ENCODE measurements around the gene CRIP1.

The CRIP1 gene

DNA sequence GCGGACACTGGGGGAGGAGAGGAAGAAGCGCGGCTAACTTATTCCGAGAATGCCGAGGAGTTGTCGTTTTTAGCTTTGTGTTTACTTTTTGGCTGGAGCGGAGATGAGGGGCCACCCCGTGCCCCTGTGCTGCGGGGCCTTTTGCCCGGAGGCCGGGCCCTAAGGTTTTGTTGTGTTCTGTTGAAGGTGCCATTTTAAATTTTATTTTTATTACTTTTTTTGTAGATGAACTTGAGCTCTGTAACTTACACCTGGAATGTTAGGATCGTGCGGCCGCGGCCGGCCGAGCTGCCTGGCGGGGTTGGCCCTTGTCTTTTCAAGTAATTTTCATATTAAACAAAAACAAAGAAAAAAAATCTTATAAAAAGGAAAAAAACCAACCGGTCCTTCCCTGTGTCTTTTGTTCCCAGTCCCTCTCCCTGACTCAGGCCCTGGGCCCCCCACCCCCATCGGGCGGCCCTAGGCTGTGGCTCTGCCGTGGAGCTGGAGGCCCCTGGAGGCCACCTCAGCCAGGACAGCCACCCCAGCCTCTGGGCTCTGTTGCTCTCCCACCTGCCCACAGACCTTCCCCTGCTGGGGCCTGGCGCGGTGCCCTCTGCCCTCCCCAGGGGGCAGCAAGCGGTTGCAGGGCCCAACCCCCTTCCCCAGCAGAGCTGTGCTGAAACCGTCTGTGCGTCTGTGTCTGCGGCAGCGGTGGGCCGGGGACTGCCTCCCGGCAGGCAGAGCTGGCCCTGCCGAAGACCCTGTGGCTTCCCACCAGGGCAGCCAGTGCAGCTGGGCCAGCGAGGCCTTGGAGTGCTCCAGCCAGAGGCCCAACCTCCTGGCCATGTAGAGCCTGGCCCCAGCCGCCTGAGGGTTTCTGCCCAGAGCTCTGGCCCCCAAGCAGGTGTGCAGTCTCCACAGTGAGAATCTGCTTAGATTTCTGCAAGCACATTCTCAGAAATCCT is 16.1 kb upstream of the CRIP1 start:
- no peak for DNase-seq (ENCODE audit: low spot score)

DNA sequence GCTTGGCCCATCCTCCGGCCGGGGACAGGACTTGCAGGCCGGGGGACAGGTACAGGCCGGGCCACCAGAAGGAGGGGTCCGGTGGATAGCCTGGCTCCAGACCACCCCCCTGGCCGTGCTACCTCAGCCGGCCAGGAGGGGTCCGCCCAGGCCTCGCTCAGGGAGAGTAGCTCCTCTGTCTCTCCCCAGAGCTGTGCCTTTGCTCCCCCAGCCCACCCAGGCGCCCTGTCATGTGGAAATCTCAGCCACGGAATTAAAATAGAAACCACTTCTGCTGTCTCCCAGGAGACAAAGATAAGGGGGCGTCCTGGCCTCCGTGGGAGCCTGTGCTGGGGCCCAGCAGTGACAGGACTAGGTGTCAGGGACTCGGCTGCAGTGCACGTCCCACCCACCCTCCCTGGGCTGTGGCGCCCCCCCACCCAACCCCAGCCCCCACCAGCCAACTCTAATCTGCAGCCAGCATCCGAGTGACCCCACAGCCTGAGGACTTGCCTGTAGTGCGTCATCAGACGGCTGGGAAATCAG is 15.3 kb upstream of the CRIP1 start:
- no peak for DNase-seq (ENCODE audit: low spot score)

GRCh38 chr14:105471823-105472485 is 14.7 kb upstream of the CRIP1 start:
- no peak for DNase-seq (ENCODE audit: low spot score)

DNA sequence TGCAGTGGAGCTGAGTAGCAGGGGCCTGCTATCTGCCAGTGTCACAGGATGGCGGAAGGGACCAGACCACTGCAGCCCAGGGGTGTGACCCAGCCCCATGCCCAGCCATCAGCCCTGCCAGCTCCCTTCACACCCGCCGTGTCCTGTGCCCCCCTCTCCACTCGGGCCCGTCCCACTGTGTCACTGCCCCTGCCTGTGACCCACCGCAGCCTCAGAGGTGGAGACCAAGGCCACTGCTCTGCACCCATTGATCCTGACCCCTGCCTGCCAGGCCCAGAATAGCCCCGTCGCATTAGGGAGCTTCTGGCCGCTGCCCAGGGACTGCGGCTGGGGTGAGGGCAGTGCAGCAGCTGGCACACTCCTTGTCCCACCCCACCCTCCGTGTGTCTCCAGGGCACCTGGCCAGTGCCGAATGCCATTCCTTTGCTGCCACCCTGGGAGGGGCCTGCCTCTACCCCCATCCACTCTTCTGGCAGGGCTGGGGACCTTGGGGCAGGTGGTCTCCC is 14.1 kb upstream of the CRIP1 start:
- DNase-seq (ENCODE audit: low spot score): no peak

DNA sequence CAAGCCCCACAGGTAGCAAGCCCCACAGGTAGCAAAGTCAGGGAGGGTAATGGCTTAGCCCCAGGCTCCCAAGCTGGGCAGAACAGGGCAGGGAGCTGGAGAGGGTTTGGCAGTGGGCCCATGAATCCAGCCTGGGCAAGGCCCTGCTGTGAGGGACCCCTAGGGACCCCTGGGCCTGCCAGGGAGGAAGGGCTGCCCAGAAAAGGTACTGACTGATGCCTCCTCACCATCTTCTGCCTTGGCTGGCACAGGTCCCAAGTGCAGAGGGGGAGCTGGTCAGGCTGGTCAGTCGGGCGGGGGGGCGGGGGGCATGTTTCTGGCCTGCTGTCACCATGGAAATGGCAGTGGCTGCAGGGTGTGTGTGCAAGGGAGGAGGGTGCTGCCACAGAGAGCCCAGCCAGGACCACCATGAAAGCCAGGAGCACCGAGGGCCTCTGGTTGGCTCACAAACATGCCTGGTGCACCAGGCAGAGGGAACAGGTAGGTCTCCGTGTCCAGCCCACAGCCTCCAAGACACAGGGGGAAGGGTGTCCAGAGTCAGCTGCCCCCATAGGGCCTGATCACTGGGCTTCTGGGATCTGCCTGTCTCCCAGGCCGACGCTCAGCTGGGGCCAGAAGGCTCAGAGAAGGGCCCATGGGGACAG is 13.5 kb upstream of the CRIP1 start:
- DNase-seq (ENCODE audit: low spot score): no peak

DNA sequence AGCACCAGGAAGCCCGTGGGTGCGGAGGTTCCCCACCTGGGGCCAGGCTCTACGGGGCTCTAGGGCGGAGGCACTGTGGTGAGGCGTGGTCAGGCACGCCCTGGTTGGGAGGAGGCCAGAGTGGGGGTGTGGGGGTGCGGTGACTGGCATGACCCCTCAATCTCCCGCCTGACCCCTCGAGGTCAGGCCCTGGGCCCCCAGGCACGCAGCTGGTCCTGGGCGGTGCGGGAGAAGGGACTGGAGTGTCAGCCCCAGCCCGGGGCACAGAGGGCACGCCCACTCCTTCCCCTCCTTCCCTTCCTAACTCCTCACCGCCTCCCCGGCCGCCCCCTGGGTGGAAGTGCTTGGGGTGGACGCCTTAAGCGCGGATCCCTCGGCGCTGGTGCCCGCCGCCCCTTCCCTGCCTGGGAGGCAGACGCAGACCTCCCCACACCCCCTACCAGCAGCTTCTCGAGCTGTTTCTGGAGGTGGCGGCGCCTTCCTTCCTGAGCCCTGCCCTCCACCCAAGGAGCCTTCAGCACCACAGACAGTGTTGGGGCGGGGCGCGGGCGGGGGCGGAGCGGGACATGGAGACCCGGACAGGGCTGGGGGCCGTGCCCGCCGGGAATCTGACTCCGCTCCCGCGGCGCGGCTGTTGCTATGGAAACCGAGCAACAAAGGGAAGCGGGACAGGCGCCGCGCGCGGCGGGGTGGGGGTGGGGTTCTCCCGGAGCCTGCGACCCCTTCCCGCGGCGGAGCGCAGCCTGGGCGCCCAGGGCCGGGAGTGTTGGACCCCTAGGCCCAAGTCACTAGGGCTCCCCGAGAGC is 12.8 kb upstream of the CRIP1 start:
- DNase-seq (ENCODE audit: low spot score): peak; percentile 90

- DNase-seq (ENCODE audit: low spot score): peak; percentile 95
These were observed 12.0 kb upstream of the CRIP1 start, which contains the start of gene CRIP2 for GRCh38 chr14:105474483-105475268. Gene CRIP2, plus strand, starts transcription at chr14:105474821. Its CDS starts 42 bp downstream, at chr14:105474863.

DNA sequence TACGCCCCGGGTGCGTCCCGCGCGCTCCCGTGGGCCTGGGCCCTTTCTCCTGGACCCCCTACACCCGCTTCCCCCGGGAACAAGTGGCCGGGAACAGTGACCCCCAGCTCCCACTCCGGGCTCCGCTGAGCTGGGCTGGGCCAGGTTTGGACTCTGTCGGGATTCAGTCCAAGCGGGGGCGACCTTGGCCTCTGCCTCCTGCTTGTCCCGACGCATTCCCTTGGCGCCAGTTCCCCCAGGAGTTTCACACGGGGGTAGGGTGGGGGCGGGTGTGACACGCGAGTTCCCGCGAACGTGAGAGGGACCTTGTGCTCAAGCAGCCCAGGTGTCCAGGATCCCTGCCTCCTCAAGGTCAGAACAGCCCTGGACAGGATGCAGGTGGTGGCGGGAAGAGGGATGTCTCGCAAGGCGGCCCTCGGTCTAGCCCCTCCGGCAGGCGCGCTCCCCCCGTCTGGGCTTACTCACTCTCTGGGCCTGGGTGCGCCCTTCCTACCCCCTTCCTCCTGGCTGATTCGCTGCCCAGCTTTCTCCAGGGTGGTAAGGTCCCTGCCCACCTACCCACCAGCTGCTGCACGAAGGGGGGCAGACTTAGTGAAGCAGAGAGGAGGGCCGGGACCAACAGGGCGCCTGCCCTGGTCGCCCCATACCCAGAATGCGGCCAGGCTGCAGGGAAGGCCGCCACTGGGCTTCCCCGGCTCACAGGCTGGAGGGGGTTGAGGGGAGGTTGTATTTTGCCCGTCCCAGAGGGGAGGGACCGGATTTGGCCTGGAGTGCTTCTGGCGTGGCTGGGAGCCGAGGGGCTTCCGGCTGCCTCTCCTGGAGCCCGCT is 11.2 kb upstream of the CRIP1 start:
- DNase-seq (ENCODE audit: low spot score): peak; percentile 83

DNA sequence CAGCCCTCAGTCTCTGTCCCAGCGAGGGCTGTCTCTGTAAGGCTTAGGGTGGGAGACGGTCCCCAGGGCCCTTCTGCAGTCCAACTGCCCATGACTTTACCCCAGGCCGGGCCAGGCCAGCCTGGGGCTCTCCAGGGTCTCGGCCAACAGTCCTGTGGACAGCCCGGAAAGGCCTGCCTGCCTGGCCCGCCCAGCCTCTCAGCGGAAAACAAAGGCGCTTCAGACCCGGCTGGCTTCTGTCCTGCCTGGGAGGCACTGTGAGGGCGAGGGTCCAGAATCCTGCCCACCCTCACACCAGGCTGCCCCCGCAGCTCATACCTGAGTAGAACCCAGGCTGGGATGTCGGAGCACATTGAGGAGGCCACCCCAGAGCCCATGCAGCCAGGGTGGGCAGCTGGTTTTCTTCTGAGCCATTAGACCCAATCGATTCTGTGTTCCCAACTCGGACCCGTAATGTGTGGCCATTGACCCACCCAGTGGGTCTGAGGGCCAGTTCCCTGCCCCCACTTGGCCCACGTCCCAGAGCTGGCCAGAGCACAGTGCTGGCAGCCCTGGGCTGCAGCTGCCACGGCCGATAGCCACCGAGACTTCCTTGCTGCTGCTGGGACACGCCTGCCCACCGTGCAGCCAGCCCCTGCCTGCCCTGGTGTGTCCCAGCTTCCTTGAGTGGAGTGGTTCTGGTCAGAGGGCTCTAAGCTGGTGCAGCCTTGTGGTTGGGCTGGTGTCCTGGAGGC is 10.4 kb upstream of the CRIP1 start:
- DNase-seq (ENCODE audit: low spot score): peak; percentile 69

DNA sequence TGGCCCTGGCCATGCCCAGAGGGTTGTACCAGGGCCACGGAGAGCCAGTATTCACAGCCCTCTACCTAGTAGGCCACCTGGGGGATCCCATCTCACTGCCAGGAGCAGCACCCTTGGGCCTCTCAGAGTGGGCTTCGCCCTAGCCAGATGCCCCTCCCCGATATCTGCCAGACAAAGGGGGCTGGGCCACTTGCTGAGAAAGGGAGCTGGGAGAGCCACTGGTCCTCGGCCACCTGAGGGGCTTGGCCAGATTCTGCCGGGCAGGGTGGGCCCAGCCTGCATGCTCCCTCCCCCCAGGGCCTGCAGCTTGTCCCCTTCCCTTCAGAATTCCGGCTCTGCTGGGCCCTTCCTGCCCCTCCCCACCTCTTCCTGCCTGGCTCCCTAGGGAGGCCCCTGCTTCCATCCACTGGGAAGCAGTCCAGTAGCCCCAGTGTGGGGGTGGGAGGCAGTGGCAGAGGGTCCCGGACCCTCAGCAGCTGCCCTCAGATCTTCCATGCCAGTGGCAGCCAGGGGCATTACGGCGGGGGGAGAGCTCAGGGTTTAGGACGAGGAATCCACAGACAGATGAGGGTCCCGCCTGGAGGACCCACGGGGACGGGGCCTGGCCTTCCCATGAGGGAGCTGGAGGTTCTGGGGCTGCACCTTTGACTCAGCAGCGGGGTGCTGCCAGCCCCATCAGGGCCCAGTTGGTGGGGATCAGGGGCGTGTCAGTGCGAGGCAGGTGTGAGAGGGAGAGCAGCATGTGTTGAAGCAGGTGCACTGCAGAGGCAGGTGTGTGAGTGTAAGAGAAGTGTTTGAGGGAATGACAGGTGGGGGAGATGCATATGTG is 9.6 kb upstream of the CRIP1 start:
- DNase-seq (ENCODE audit: low spot score): no peak

DNA sequence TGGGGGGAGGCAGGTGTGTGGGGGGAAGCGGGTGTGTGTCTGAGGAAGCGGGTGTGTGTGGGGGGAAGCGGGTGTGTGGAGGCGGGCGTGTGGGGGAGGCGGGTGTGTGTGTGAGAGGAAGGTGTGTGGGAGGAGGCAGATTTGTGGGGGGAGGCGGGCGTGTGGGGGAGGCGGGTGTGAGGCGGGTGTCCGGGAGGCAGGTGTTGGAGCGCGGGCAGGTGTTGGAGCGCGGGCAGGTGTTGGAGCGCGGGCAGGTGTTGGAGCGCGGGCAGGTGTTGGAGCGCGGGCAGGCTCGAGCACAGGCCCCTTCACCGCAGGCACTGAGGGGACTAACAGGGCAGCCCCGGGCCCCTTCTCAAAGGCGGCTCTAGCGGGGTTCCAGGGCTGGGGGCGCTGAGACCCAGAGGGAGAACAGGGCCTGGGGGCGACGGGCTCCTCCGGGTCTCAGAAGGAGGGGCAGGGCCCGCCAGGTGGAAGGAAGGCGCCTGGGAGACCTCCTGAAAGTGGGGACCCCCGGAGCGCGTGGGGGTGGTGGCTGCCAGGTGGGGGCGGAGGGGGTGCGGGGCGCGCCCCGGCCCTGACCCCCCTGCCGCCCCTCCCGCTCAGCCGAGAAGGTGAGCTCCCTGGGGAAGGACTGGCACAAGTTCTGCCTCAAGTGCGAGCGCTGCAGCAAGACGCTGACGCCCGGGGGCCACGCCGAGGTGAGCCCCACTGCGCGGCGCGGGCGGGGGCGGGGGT is 8.9 kb upstream of the CRIP1 start:
- DNase-seq (ENCODE audit: low spot score): peak; percentile 37

- DNase-seq (ENCODE audit: low spot score): no peak
These were observed 8.1 kb upstream of the CRIP1 start for GRCh38 chr14:105478398-105479251.

GRCh38 chr14:105479431-105480158 is 7.1 kb upstream of the CRIP1 start:
- DNase-seq (ENCODE audit: low spot score): no peak

GRCh38 chr14:105480199-105480746 is 6.4 kb upstream of the CRIP1 start:
- no peak for DNase-seq (ENCODE audit: low spot score)

All from GM03348 (cell line).